ENCODE results near the gene ENPP6.

ENPP6 gene

GRCh38 chr4:184263910-184264732, 46.4 kb upstream of the ENPP6 start:
- TF ChIP-seq EZH2phosphoT487 (IDR thresholded peaks at IDR 0.05; ENCODE audit: borderline replicate concordance) (no peak), CTCF (conservative IDR thresholded peaks at IDR 0.05; ENCODE audit: low read length) (peak; percentile 87)
- Histone ChIP-seq H4K20me1 (ENCODE audit: insufficient read depth, low read length, poor library complexity, severe bottlenecking) (no peaks in the 10 kb centered on the region), H3K9ac (ENCODE audit: low read depth, low read length, poor library complexity, severe bottlenecking) (no peak overlapping the region), H3K79me2 (ENCODE audit: insufficient read depth, low read length) (no peaks in the 10 kb centered on the region), H3K27me3 (ENCODE audit: insufficient read depth, low read length, poor library complexity, severe bottlenecking) (no peaks in the 10 kb centered on the region), H3K4me2 (ENCODE audit: low read depth, low read length, poor library complexity, severe bottlenecking) (no peak overlapping the region), H3K36me3 (ENCODE audit: insufficient read depth, low read length) (no peaks in the 10 kb centered on the region), H2AFZ (ENCODE audit: low read length) (peak overlapping the region; percentile 69), H3K9me3 (ENCODE audit: insufficient read depth, low read depth, low read length) (no peaks in the 10 kb centered on the region), H3K4me1 (ENCODE audit: insufficient read depth, low read length, poor library complexity, severe bottlenecking) (peaks cover 23% of the 10 kb centered on the region), H3F3A (ENCODE audit: low read depth) (no peaks in the 10 kb centered on the region), H3K4me3 (ENCODE audit: low read length, poor library complexity, severe bottlenecking) (no peak overlapping the region), H3K9me2 (replicated peaks; ENCODE audit: low read depth, low read length) (no peaks in the 10 kb centered on the region)

- Histone ChIP-seq H2AFZ (ENCODE audit: low read length) (peak overlapping the region; percentile 69), H3K4me1 (ENCODE audit: insufficient read depth, low read length, poor library complexity, severe bottlenecking) (peaks cover 18% of the 10 kb centered on the region), H3K9ac (ENCODE audit: low read depth, low read length, poor library complexity, severe bottlenecking) (no peak overlapping the region), H4K20me1 (ENCODE audit: insufficient read depth, low read length, poor library complexity, severe bottlenecking) (no peaks in the 10 kb centered on the region), H3F3A (ENCODE audit: low read depth) (no peaks in the 10 kb centered on the region), H3K4me3 (ENCODE audit: low read length, poor library complexity, severe bottlenecking) (no peak overlapping the region), H3K9me3 (ENCODE audit: insufficient read depth, low read depth, low read length) (no peaks in the 10 kb centered on the region), H3K9me2 (replicated peaks; ENCODE audit: low read depth, low read length) (no peaks in the 10 kb centered on the region), H3K27me3 (ENCODE audit: insufficient read depth, low read length, poor library complexity, severe bottlenecking) (no peaks in the 10 kb centered on the region), H3K4me2 (ENCODE audit: low read depth, low read length, poor library complexity, severe bottlenecking) (no peak overlapping the region), H3K79me2 (ENCODE audit: insufficient read depth, low read length) (no peaks in the 10 kb centered on the region), H3K36me3 (ENCODE audit: insufficient read depth, low read length) (no peaks in the 10 kb centered on the region)
- no peak for TF ChIP-seq CTCF (conservative IDR thresholded peaks at IDR 0.05; ENCODE audit: low read length)
- TF ChIP-seq EZH2phosphoT487 (IDR thresholded peaks at IDR 0.05; ENCODE audit: borderline replicate concordance) = no peak
Measured at GRCh38 chr4:184263461-184263860, 45.8 kb upstream of the ENPP6 start.

GRCh38 chr4:184262901-184263300, 45.2 kb upstream of the ENPP6 start:
- Histone ChIP-seq H4K20me1 (ENCODE audit: insufficient read depth, low read length, poor library complexity, severe bottlenecking) (no peaks in the 10 kb centered on the region), H3K9me2 (replicated peaks; ENCODE audit: low read depth, low read length) (no peaks in the 10 kb centered on the region), H2AFZ (ENCODE audit: low read length) (peak overlapping the region; percentile 68; the same call in 1 of the 2 replicates), H3K27me3 (ENCODE audit: insufficient read depth, low read length, poor library complexity, severe bottlenecking) (no peaks in the 10 kb centered on the region), H3K4me3 (ENCODE audit: low read length, poor library complexity, severe bottlenecking) (no peak overlapping the region), H3K36me3 (ENCODE audit: insufficient read depth, low read length) (no peaks in the 10 kb centered on the region), H3K9me3 (ENCODE audit: insufficient read depth, low read depth, low read length) (no peaks in the 10 kb centered on the region), H3K4me2 (ENCODE audit: low read depth, low read length, poor library complexity, severe bottlenecking) (no peak overlapping the region), H3K4me1 (ENCODE audit: insufficient read depth, low read length, poor library complexity, severe bottlenecking) (peaks cover 15% of the 10 kb centered on the region), H3K79me2 (ENCODE audit: insufficient read depth, low read length) (no peaks in the 10 kb centered on the region), H3F3A (ENCODE audit: low read depth) (no peaks in the 10 kb centered on the region), H3K9ac (ENCODE audit: low read depth, low read length, poor library complexity, severe bottlenecking) (no peak overlapping the region)
- TF ChIP-seq CTCF (conservative IDR thresholded peaks at IDR 0.05; ENCODE audit: low read length) (no peak), EZH2phosphoT487 (IDR thresholded peaks at IDR 0.05; ENCODE audit: borderline replicate concordance) (no peak)
